Thyroid gland (tissue), 4 donors: Measurements from ENCODE around the gene FAM210A.

ENCODE experiments used
- POLR2A ChIP-seq, 2 donors: fragments of 450-650 bp; IDR thresholded peaks; one replicate each; pipeline ENCODE4 v1.6.1; 2017; ENCODE audit warnings: antibody characterized with exemption in 2 of 2, mild to moderate bottlenecking in 2 of 2, moderate library complexity in 1 of 2
- TF ChIP-seq, protein P1 (sequence below), 6 experiments: fragments of 200-600 bp in 3 of 6; fragments of 450-650 bp in 3 of 6; sonication (generic) in 3 of 6; IDR thresholded peaks; one replicate each; pipeline ENCODE4 v1.5.1; 2016 to 2019; ENCODE audit warnings: antibody characterized with exemption in 6 of 6, mild to moderate bottlenecking in 2 of 6, inconsistent platforms in 1 of 6, moderate library complexity in 1 of 6

DNA sequence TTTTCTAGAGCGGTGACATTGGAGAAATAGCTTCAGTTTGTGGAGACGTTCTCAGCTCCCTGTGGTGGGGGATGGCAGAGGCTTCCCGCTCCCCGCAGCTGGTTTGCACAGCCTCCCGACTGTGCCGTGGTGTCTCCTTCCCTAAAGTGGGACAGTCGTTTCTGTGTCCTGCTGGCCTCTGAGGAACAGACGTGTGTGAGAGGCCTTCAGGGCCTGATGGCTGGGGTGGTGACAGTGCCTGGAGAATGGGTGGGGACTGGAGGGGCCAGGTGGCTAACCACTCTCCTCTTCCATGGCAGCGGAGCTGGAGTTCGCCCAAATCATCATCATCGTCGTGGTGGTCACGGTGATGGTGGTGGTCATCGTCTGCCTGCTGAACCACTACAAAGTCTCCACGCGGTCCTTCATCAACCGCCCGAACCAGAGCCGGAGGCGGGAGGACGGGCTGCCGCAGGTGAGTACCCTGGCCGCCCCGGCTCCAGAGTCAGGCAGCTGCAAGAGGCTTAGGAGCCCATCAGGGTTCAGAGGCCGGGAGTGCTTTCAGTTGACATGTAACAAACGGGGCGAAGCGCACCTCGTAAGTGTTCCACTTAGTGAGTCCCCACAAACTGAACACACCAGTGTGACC lies 105.4 kb downstream of the FAM210A start:
- no peak for TF ChIP-seq POLR2A (IDR thresholded peaks at IDR 0.05)
- TF ChIP-seq, protein P1, sequence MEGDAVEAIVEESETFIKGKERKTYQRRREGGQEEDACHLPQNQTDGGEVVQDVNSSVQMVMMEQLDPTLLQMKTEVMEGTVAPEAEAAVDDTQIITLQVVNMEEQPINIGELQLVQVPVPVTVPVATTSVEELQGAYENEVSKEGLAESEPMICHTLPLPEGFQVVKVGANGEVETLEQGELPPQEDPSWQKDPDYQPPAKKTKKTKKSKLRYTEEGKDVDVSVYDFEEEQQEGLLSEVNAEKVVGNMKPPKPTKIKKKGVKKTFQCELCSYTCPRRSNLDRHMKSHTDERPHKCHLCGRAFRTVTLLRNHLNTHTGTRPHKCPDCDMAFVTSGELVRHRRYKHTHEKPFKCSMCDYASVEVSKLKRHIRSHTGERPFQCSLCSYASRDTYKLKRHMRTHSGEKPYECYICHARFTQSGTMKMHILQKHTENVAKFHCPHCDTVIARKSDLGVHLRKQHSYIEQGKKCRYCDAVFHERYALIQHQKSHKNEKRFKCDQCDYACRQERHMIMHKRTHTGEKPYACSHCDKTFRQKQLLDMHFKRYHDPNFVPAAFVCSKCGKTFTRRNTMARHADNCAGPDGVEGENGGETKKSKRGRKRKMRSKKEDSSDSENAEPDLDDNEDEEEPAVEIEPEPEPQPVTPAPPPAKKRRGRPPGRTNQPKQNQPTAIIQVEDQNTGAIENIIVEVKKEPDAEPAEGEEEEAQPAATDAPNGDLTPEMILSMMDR (IDR thresholded peaks at IDR 0.05) = no peak
